ENCODE data around the gene ETFBKMT.

The ETFBKMT gene

GRCh38 chr12:31659087-31659942 is at the start of gene ETFBKMT:
TSS of gene ETFBKMT (plus strand) at chr12:31659688. CDS start at chr12:31661954, 2,266 bp downstream.
- peak; percentile 91 for DNase-seq

- no peak for DNase-seq
Observed at GRCh38 chr12:31612819-31613218, 46.7 kb upstream of the ETFBKMT start.

GRCh38 chr12:31618228-31619025 is 41.1 kb upstream of the ETFBKMT start:
- DNase-seq, result no peak

- DNase-seq, result no peak
Observed at GRCh38 chr12:31620311-31620710, 39.2 kb upstream of the ETFBKMT start.

GRCh38 chr12:31622038-31622437 is 37.5 kb upstream of the ETFBKMT start:
- no peak for DNase-seq

GRCh38 chr12:31626270-31626995 is 33.1 kb upstream of the ETFBKMT start:
- DNase-seq, result no peak

GRCh38 chr12:31627456-31628054 is 31.9 kb upstream of the ETFBKMT start:
- no peak for DNase-seq

GRCh38 chr12:31629756-31630732 is 29.4 kb upstream of the ETFBKMT start:
- DNase-seq, result no peak

GRCh38 chr12:31631023-31631724 is 28.3 kb upstream of the ETFBKMT start:
- DNase-seq, result no peak

GRCh38 chr12:31631809-31632208 is 27.7 kb upstream of the ETFBKMT start:
- DNase-seq, result no peak

- DNase-seq, result no peak
Observed at GRCh38 chr12:31633464-31633863, 26.0 kb upstream of the ETFBKMT start.

GRCh38 chr12:31634620-31635019 is 24.9 kb upstream of the ETFBKMT start:
- DNase-seq, result no peak

GRCh38 chr12:31641509-31642090 is 17.9 kb upstream of the ETFBKMT start:
- no peak for DNase-seq

- no peak for DNase-seq
Observed at GRCh38 chr12:31644536-31644935, 15.0 kb upstream of the ETFBKMT start.

GRCh38 chr12:31645924-31646323 is 13.6 kb upstream of the ETFBKMT start:
- no peak for DNase-seq

GRCh38 chr12:31647086-31647491 is 12.4 kb upstream of the ETFBKMT start:
- DNase-seq, result peak; percentile 88

- DNase-seq, result no peak
Observed at GRCh38 chr12:31650918-31651317, 8.6 kb upstream of the ETFBKMT start.

- DNase-seq, result no peak
Observed at GRCh38 chr12:31651893-31652521, 7.5 kb upstream of the ETFBKMT start.

GRCh38 chr12:31655208-31655607 is 4.3 kb upstream of the ETFBKMT start:
- no peak for DNase-seq

- DNase-seq, result no peak
Observed at GRCh38 chr12:31655792-31656191, 3.7 kb upstream of the ETFBKMT start.
